DMS114 treated with DMSO at 0.1 percent for 48 hours (cell line): ENCODE results near the gene ASMTL.
"Not testable (repeated sequence)": the region's sequence is repeated elsewhere in the genome, so short reads cannot be mapped to it uniquely, and the experiment has no call there.

ENCODE experiments used
- DNase-seq: peaks from one replicate; lab custom pipeline; 2025; ENCODE audit not compliant: unreplicated experiment; lab: John Stamatoyannopoulos, UW

ASMTL gene

GRCh38 chrX:1442016-1442665 lies 10.6 kb downstream of the ASMTL start:
- DNase-seq, result no peak

- DNase-seq, result no peak
Observed at GRCh38 chrX:1440506-1440905, 12.2 kb downstream of the ASMTL start.

DNA sequence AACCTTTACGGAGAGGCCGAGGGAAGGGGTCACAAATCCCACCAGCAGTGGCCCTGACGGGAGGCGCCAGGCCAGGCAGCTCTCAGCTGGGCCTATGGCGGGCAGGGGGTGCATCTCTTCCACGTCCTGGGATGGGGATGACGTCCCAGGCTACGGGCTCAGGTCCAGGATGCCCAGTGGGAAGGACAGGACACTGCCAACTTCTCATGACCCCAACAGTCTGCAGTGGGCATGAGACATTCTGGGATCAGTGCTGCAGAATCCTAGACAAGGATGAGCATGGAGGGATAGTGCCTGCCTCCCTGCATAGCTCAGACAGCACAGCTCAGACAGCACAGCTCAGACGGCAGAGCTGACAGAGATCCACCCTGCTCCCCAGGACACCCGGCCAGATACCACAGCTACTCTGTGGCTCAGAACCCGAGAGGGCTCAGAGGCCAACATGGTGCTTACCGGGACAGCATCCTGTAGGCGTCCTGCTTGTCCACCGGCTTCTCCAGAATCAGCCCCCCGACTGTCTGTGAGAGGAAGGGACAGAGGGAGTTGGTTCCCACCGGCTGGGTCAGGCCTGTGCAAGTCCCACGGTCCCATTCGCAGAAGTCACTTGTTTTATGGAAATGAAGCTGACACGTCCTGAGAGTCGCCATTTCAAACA lies 17.3 kb downstream of the ASMTL start:
- no peak for DNase-seq

DNA sequence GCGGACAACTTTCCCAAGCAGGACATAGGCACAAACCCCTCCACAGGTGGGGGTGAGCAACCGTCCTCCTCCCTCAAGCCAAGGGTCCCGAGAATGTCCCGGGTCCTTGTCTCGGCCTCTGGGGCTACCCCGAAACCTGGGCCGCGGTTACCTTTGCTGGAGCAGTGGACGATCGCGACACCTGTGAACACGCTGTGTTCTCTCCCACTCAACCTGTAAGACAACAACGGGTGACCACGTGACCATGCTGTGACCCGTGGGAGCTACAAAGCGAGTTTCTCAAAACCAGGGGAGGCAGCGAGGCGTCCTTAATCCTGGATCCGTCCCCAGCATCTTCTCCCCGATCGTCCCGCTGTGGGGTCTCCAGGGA lies 17.9 kb downstream of the ASMTL start:
- no peak for DNase-seq

- no peak for DNase-seq
Observed at GRCh38 chrX:1433646-1434357, 18.9 kb downstream of the ASMTL start.

DNA sequence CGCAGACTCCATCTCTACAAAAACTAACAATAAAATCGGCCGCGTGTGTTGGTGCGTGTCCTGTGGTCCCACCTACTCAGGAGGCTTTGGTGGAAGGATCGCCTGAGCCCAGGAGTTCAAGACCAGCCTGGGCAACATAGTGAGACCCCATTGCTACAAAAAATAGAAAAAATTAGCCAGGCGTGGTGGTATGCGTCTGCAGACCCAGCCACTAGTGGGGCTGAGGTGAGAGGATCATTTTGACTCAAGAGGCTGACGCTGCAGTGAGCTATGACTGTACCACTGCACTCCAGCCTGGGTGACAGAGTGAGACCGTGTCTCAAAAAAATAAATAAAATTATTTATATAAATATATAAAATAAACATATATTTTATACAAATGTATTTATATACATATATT lies 22.3 kb downstream of the ASMTL start:
- DNase-seq, result no peak

GRCh38 chrX:1427756-1428155 lies 25.0 kb downstream of the ASMTL start:
- DNase-seq, result no peak

DNA sequence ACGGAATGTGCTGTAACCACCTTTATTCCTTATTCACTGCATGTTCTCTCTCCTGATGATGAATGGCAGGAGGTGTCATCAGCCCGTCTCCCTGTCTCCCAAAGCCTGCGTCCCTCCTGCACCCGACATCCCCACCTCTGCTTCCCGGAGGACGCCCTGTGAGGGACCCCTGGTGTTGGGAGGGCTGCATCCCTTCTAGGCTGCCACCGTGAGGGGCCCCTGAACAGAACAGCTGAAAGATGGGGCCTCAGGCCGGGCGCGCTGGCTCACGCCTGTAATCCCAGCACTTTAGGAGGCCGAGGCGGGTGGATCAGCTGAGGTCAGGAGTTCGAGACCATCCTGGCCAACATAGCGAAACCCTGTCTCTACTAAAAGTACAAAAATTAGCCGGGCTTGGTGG lies 26.4 kb downstream of the ASMTL start:
- not testable (repeated sequence) for DNase-seq

- DNase-seq, result no peak
Observed at GRCh38 chrX:1425381-1425780, 27.3 kb downstream of the ASMTL start.

DNA sequence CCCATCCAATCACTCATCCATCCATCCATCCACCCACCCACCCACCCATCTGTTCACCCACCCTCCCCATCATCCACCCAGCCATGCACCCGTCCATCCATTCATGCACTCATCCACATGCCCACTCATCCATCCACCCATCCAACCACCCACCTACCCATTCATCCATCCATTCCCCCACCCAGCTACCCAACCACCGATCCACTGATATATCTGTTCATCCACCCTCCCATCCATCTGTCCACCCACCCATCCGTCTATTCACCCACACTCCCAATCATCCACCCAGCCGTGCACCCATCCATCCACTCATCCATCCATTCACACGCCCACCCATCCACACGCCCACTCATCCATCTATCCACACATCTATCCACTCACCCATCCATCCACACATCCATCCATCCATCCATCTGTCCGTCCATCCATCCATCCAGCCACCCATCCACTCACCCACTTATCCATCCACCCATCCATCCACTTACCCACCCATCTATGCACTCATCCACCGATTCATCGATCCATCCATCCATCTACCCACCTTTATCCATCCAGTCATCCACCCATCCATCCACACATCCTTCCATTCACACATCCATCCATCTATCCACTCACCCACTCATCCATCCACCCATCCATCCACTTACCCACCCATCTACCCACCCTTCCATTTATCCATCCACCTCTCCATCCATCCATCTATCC lies 28.4 kb downstream of the ASMTL start:
- DNase-seq, result no peak

DNA sequence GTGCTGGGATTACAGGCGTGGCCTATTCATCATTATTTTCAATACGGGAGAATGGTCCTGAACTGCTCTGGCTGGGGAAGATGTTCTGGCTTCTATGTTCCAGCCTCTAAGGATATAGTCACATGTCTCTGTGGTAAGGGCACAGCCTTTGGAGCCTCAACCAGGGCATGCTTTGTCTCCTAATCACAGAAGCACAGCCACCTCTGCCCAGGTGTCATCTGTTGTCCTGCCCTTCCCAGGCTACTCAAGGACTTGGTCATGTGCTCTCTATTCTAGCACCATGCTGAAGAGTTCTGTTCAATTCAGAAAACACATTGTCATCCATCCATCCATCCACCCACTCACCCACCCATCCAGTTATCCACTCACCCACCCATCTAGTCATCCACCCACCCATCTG lies 29.5 kb downstream of the ASMTL start:
- no peak for DNase-seq

DNA sequence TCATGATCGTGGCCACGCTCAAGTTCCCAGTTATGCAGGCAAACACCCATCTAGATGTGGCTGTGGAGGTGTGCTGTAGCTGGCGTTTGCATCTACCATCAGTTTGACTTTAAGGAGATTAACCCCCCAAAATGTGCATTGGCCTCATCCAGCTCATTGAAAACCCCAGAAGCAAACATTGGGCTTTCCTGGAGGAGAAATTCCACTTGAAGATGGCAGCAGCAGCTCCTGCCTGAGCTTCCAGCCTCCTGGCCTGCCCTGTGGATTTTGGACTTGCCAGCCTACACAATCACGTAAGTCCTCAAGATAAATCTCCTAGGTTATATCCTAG lies 30.6 kb downstream of the ASMTL start:
- DNase-seq, result no peak

- no peak for DNase-seq
Observed at GRCh38 chrX:1421433-1422134, 31.1 kb downstream of the ASMTL start.

DNA sequence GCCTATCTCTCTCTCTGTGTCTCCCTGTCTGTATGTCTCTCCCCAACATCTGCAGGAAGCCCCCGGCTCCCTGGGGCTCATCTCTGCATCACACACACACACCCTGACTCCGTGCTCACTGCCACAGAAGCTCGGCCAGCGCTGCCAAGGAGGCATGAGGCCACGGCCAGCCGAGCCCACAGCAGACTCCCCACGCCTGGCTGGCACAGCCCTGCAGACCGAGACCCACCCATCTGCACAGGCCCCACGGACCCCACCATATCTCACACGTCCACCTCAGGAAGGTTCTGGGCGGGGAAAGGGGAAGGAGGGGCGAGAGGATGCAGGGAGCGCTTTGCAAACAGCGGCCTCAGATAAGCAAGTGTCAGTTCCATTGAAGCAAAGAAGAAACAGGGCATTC lies 32.3 kb downstream of the ASMTL start:
- no peak for DNase-seq

DNA sequence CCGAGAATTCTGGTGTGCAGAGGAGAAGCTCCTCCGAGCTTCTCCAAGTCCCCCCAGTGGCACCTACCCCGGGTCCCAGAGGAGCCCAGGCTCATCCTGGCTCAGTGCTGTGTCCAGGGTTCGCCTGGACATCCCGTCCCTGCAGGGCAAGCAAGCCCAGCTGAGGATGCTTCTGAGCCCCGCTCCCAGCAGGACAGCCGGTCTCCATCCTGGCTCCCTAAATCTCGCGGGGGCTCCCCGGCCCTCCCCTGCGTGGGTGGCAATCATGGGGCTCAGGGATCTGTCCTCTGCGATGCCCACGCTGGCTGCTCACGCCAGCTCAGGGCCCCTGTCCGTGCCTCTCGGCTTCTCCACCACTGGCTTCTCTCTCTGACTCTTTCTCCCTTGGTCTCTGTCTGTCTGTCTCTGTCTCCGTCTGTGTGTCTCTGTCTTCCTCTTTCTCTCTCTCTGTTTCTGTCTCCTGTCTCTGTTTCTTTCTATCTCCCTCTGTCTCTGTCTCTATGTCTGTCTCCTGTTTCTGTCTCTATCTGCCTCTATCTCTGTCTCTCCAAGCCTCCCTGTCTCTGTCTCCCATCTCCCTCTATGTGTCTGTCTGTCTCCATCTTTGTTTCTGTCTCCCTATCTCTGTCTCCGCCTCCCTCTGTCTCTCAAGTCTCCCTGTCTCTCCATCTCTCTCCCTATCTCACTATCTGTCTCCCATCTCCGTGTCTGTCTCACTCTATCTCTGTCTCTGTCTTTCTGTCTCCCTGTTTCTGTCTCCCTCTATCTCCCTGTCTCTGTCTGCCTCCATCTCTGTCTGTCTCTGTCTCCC lies 33.0 kb downstream of the ASMTL start:
- no peak for DNase-seq

DNA sequence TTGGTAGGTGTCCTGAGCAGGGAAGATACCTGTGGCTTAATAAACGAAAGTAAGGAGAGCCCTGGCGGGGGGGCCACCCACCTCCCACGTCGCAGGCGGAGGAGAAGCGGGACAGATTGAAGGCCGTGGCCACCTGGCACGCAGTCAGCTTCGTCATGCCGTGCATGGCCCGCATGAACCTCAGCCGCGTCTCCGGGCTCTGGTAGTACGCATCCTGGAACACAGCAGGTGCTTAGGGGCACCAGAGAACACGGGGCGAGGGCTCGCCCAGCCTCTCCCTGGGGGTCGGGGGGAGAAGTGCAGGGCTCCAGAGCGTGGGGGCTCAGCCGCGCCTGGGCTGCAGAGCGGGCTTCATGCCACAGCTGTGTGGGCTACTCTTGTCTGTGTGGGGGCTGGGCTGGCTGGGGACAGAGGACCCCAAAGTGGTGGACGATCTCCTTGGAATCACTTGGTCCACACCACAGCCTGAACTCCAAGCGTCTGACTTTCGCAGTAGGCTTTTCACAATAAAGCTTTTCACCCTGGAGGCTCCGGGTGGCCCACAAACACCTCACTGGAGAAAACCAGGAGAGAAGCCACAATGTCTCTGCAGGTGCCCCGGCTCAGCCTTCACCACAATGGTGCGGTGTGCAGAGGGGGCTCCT lies 33.7 kb downstream of the ASMTL start:
- DNase-seq, result no peak

- DNase-seq, result no peak
Observed at GRCh38 chrX:1417921-1418771, 34.6 kb downstream of the ASMTL start.

DNA sequence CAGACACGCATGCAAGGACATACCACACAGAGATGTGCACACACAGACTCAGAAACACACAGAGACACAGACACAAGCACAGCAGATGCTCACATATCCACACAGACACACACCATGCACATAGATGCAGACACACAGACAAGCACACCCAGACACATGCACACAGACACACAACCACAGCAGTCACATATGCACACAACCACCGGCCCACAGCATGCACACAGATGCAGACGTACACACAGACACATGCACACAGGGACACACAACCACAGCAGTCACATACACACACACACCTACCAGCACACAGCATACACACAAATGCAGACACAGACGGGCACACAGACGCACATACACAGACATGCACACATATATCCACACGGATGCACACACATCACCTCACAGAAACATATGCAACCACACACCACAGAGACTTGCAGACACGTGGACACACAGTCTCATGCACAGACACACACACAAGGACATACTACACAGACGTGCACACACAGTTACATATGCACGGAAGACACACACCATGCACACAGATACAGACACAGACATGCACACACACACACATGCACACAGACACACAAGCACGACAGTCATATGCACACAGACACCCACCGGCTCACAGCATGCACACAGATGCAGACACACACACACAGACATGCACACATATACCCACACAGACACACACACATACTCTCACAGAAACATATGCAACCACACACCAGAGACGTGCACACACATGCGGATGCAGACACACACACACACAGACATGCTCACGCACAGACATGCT lies 35.5 kb downstream of the ASMTL start:
- DNase-seq, result no peak
